PC-3 (cell line): ENCODE data around the gene GNAT3. TPM values are rescaled to one million over a fixed set of nuclear protein-coding genes. Genes with fewer than 3 reads are reported as not detected.

Experiments
- ATAC-seq: fragments of 200-7000 bp; cut with Tn5 transposase; 2 replicates; pipeline ENCODE4 v1.9.1; 2020; ENCODE audit warnings: mild to moderate bottlenecking, moderate library complexity
- BruUV-seq: library from RNA; stranded (reverse); fragments of 400-500 nt; replicated peaks from 2 replicates; lab custom pipeline; 2021; lab: Mats Ljungman, UMichigan
- CTCF ChIA-PET: fragments of 300-600 bp; sonication (Branson Sonifier 250); formaldehyde crosslinking; loops from one replicate; lab custom pipeline; 2022; ENCODE audit warnings: antibody characterized with exemption; lab: Charles Lee
- POLR2A ChIA-PET: fragments of 300-600 bp; sonication (Branson Sonifier 250); formaldehyde crosslinking; loops from one replicate; lab custom pipeline; 2022; ENCODE audit warnings: antibody characterized with exemption; ENCODE audit not compliant: unreplicated experiment; lab: Charles Lee
- DNase-seq: peaks from one replicate; pipeline ENCODE4 v3.0.0-alpha.2; 2015
- H2AFZ ChIP-seq: fragments of 300-600 bp; sonication (generic); 2 replicates; pipeline ENCODE4 v1.6.0; 2016; ENCODE audit warnings: antibody characterized with exemption, low read length
- H3F3A ChIP-seq: fragments of 300-600 bp; sonication (generic); one replicate; pipeline ENCODE4 v1.6.0; 2017; ENCODE audit warnings: antibody characterized with exemption, low read length, control low read depth, mild to moderate bottlenecking; ENCODE audit not compliant: unreplicated experiment
- H3K27ac ChIP-seq: fragments of 300-600 bp; sonication (generic); 2 replicates; pipeline ENCODE4 v1.5.1; 2016; ENCODE audit warnings: mild to moderate bottlenecking, low read length
- H3K27me3 ChIP-seq: fragments of 300-600 bp; sonication (generic); 2 replicates; pipeline ENCODE4 v1.6.1; 2016; ENCODE audit warnings: low read length, mixed read lengths
- H3K36me3 ChIP-seq: fragments of 300-600 bp; sonication (generic); 2 replicates; pipeline ENCODE4 v1.6.1; 2016; ENCODE audit warnings: low read depth, mixed run types, low read length, mixed read lengths
- H3K4me1 ChIP-seq: fragments of 300-600 bp; sonication (generic); 2 replicates; pipeline ENCODE4 v1.5.1; 2016; ENCODE audit warnings: low read length; ENCODE audit not compliant: insufficient read depth
- H3K4me2 ChIP-seq: fragments of 300-600 bp; sonication (generic); 2 replicates; pipeline ENCODE4 v1.6.0; 2016; ENCODE audit warnings: low read length
- H3K4me3 ChIP-seq: fragments of 300-600 bp; sonication (generic); 2 replicates; pipeline ENCODE4 v1.5.1; 2016; ENCODE audit warnings: mild to moderate bottlenecking, low read length, mixed read lengths
- H3K79me2 ChIP-seq: fragments of 300-600 bp; sonication (generic); 2 replicates; pipeline ENCODE4 v1.6.1; 2017; ENCODE audit warnings: low read length, mixed read lengths
- H3K9ac ChIP-seq: fragments of 300-600 bp; sonication (generic); 2 replicates; pipeline ENCODE4 v1.6.0; 2016; ENCODE audit warnings: mild to moderate bottlenecking, low read length
- H3K9me2 ChIP-seq: fragments of 300-600 bp; sonication (generic); replicated peaks from 2 replicates; pipeline ENCODE4 v1.6.1; 2016; ENCODE audit warnings: mixed run types, low read length, mixed read lengths
- H3K9me3 ChIP-seq: fragments of 300-600 bp; sonication (generic); 2 replicates; pipeline ENCODE4 v1.6.1; 2016; ENCODE audit warnings: low read length, mixed read lengths
- H4K20me1 ChIP-seq: fragments of 300-600 bp; sonication (generic); 2 replicates; pipeline ENCODE4 v1.6.1; 2016; ENCODE audit warnings: low read length, mixed read lengths
- CTCF ChIP-seq: fragments of 300-600 bp; sonication (generic); conservative IDR thresholded peaks from 2 replicates; pipeline ENCODE4 v1.5.1; 2017; ENCODE audit warnings: antibody characterized with exemption, low read depth, mild to moderate bottlenecking, low read length
- EZH2 ChIP-seq: fragments of 300-600 bp; sonication (generic); IDR thresholded peaks from one replicate; pipeline ENCODE4 v1.6.1; 2017; ENCODE audit warnings: antibody characterized with exemption, mild to moderate bottlenecking, low read length; ENCODE audit not compliant: unreplicated experiment
- EZH2phosphoT487 ChIP-seq: fragments of 300-600 bp; sonication (generic); IDR thresholded peaks from 2 replicates; pipeline ENCODE4 v1.6.1; 2018; ENCODE audit warnings: mild to moderate bottlenecking, antibody characterized with exemption, low read length, borderline replicate concordance
- intact Hi-C: fragments of 100-400 bp; cut with micrococcal nuclease; formaldehyde crosslinking; loops from 2 replicates; pipeline ENCODE4 v1.9.0; 2023
- total RNA-seq: library from RNA; depleted of rRNA; stranded (reverse); fragments of >200 nt; gene quantifications from 2 replicates; pipeline ENCODE4 v1.2.3, GENCODE V29; 2014

The GNAT3 gene
- total RNA-seq, 1 experiment from 2014 or later = not detected

GRCh38 chr7:80524693-80525092, 12.8 kb upstream of the GNAT3 start:
- CTCF ChIA-PET = no interaction called here
- no peaks in the 10 kb centered on the region for H3K9me3 ChIP-seq
- DNase-seq = no peak
- no peak for ATAC-seq
- H3K27ac ChIP-seq = no peak overlapping the region
- no peaks in the 10 kb centered on the region for H3K9me2 ChIP-seq
- H4K20me1 ChIP-seq = no peaks in the 10 kb centered on the region
- H3K4me2 ChIP-seq = no peak overlapping the region
- no peaks in the 10 kb centered on the region for H3K36me3 ChIP-seq
- POLR2A ChIA-PET = no interaction called here
- no peaks in the 10 kb centered on the region for H3K27me3 ChIP-seq
- no peaks in the 10 kb centered on the region for H3K4me1 ChIP-seq
- no peaks in the 10 kb centered on the region for H3K79me2 ChIP-seq
- H2AFZ ChIP-seq = no peak overlapping the region
- H3K4me3 ChIP-seq = no peak overlapping the region
- no peak overlapping the region for H3K9ac ChIP-seq
- no TSS peak for BruUV-seq
- TF ChIP-seq CTCF (no peak), EZH2phosphoT487 (no peak), EZH2 (no peak)
- no peaks in the 10 kb centered on the region for H3F3A ChIP-seq
- intact Hi-C loops = no loop called here

- no peaks in the 10 kb centered on the region for H3K27me3 ChIP-seq
- H3K9me2 ChIP-seq = no peaks in the 10 kb centered on the region
- no peak for DNase-seq
- no peak overlapping the region for H3K9ac ChIP-seq
- ATAC-seq = no peak
- H4K20me1 ChIP-seq = no peaks in the 10 kb centered on the region
- BruUV-seq = no TSS peak
- no peaks in the 10 kb centered on the region for H3K4me1 ChIP-seq
- H3F3A ChIP-seq = no peaks in the 10 kb centered on the region
- intact Hi-C loops = no loop called here
- POLR2A ChIA-PET = no interaction called here
- CTCF ChIA-PET = no interaction called here
- H3K9me3 ChIP-seq = no peaks in the 10 kb centered on the region
- no peak overlapping the region for H2AFZ ChIP-seq
- no peak overlapping the region for H3K27ac ChIP-seq
- H3K4me2 ChIP-seq = no peak overlapping the region
- TF ChIP-seq CTCF (no peak), EZH2phosphoT487 (no peak), EZH2 (no peak)
- no peaks in the 10 kb centered on the region for H3K36me3 ChIP-seq
- no peak overlapping the region for H3K4me3 ChIP-seq
- H3K79me2 ChIP-seq = no peaks in the 10 kb centered on the region
Measured at GRCh38 chr7:80521809-80522208, 9.9 kb upstream of the GNAT3 start.

DNA sequence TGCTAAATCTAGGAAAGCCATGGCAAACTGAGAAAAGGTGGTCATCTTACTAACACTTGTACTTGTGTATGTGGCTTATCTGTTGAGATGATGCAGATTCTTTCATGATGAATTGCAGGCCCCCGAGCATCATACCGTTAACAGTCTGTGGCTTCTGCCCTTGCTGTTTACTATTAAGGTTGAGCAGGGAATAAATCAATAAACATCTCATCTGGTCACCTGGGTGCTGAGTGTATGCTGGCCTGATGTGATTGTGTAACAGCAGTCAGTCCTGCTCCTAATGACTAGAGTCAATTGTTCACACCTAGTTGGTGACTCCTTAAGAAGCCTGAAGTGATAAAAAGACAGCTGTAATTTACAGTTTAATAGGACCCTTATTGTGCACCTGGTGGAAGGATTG, 8.3 kb upstream of the GNAT3 start:
- H3K27ac ChIP-seq = no peak overlapping the region
- no peaks in the 10 kb centered on the region for H3K9me2 ChIP-seq
- POLR2A ChIA-PET = no interaction called here
- H3K79me2 ChIP-seq = no peaks in the 10 kb centered on the region
- H2AFZ ChIP-seq = no peak overlapping the region
- H3F3A ChIP-seq = no peaks in the 10 kb centered on the region
- no peak for ATAC-seq
- no peaks in the 10 kb centered on the region for H3K27me3 ChIP-seq
- H4K20me1 ChIP-seq = no peaks in the 10 kb centered on the region
- no peak overlapping the region for H3K9ac ChIP-seq
- intact Hi-C loops = no loop called here
- BruUV-seq = no TSS peak
- H3K4me2 ChIP-seq = no peak overlapping the region
- H3K36me3 ChIP-seq = no peaks in the 10 kb centered on the region
- no peak for TF ChIP-seq CTCF
- TF ChIP-seq EZH2phosphoT487 = no peak
- TF ChIP-seq EZH2 = no peak
- no peak for DNase-seq
- no peak overlapping the region for H3K4me3 ChIP-seq
- H3K4me1 ChIP-seq = no peaks in the 10 kb centered on the region
- CTCF ChIA-PET = no interaction called here
- no peaks in the 10 kb centered on the region for H3K9me3 ChIP-seq
